Kidney epithelial cell (primary cell): ENCODE data around the gene AHCTF1. TPM values are rescaled to one million over a fixed set of nuclear protein-coding genes. Genes with fewer than 3 reads are reported as not detected.

ENCODE experiments used
- DNase-seq: peaks from one replicate; pipeline ENCODE4 v3.0.0-alpha.2; 2010; ENCODE audit warnings: low read depth
- H3K27me3 ChIP-seq: 2 replicates; pipeline ENCODE4 v1.6.0; 2011; ENCODE audit warnings: low read length; ENCODE audit not compliant: control insufficient read depth, insufficient read depth
- H3K36me3 ChIP-seq: 2 replicates; pipeline ENCODE4 v1.5.1; 2011; ENCODE audit warnings: low read length; ENCODE audit not compliant: control insufficient read depth, insufficient read depth
- H3K4me3 ChIP-seq: 2 replicates; pipeline ENCODE4 v1.5.1; 2011; ENCODE audit warnings: low read depth, mild to moderate bottlenecking, control low read depth, low read length
- CTCF ChIP-seq: IDR thresholded peaks from 2 replicates; pipeline ENCODE4 v1.5.1; 2011; ENCODE audit warnings: mild to moderate bottlenecking, moderate library complexity, low read length, control low read depth, inconsistent platforms; ENCODE audit not compliant: insufficient read depth, poor library complexity, severe bottlenecking
- total RNA-seq: library from RNA; depleted of rRNA; stranded (reverse); fragments of >200 nt; gene quantifications from 2 replicates; pipeline ENCODE4 v1.2.3, GENCODE V29; 2015

The AHCTF1 gene
- total RNA-seq, 1 donor from 2014 or later = 23.1 TPM

- Histone ChIP-seq H3K27me3 (no peaks in the 10 kb centered on the region), H3K4me3 (no peak overlapping the region), H3K36me3 (no peaks in the 10 kb centered on the region)
- DNase-seq = peak; percentile 19
- TF ChIP-seq CTCF = peak; percentile 48
Observed at GRCh38 chr1:246907472-246907871, 24.3 kb downstream of the AHCTF1 start.

- H3K36me3 ChIP-seq = no peaks in the 10 kb centered on the region
- no peak for TF ChIP-seq CTCF
Observed at GRCh38 chr1:246906833-246907232, 24.9 kb downstream of the AHCTF1 start.

GRCh38 chr1:246901874-246902273, 29.9 kb downstream of the AHCTF1 start:
- no peak for TF ChIP-seq CTCF
- Histone ChIP-seq H3K4me3 (no peak overlapping the region), H3K36me3 (no peaks in the 10 kb centered on the region), H3K27me3 (no peaks in the 10 kb centered on the region)
- DNase-seq = no peak

More at GRCh38 chr1:246906833-246907232, 24.9 kb downstream of the AHCTF1 start:
- H3K27me3 ChIP-seq = no peaks in the 10 kb centered on the region
- no peak for DNase-seq
- no peak overlapping the region for H3K4me3 ChIP-seq

- no peaks in the 10 kb centered on the region for H3K36me3 ChIP-seq
Observed at GRCh38 chr1:246897302-246897701, 34.4 kb downstream of the AHCTF1 start.

GRCh38 chr1:246893191-246893939, 38.4 kb downstream of the AHCTF1 start:
- no peak for DNase-seq
- Histone ChIP-seq H3K27me3 (no peaks in the 10 kb centered on the region), H3K4me3 (no peak overlapping the region), H3K36me3 (no peaks in the 10 kb centered on the region)
- no peak for TF ChIP-seq CTCF

More at GRCh38 chr1:246897302-246897701, 34.4 kb downstream of the AHCTF1 start:
- H3K27me3 ChIP-seq = no peaks in the 10 kb centered on the region
- TF ChIP-seq CTCF = no peak
- DNase-seq = no peak
- H3K4me3 ChIP-seq = no peak overlapping the region

GRCh38 chr1:246891105-246891504, 40.6 kb downstream of the AHCTF1 start:
- no peaks in the 10 kb centered on the region for H3K27me3 ChIP-seq
- TF ChIP-seq CTCF = no peak
- no peaks in the 10 kb centered on the region for H3K36me3 ChIP-seq
- DNase-seq = no peak
- no peak overlapping the region for H3K4me3 ChIP-seq
